Activated T-helper 9 cell treated with anti-CD3 and anti-CD28 coated beads, Interleukin-2, amount 50 U/mL, for 16 hours (primary cell): Measurements from ENCODE around the gene GJD4.

Experiments
- DNase-seq: peaks from one replicate; pipeline ENCODE4 v3.0.0-alpha.2; 2020; ENCODE audit warnings: low read depth

The GJD4 gene, protein sequence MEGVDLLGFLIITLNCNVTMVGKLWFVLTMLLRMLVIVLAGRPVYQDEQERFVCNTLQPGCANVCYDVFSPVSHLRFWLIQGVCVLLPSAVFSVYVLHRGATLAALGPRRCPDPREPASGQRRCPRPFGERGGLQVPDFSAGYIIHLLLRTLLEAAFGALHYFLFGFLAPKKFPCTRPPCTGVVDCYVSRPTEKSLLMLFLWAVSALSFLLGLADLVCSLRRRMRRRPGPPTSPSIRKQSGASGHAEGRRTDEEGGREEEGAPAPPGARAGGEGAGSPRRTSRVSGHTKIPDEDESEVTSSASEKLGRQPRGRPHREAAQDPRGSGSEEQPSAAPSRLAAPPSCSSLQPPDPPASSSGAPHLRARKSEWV

DNA sequence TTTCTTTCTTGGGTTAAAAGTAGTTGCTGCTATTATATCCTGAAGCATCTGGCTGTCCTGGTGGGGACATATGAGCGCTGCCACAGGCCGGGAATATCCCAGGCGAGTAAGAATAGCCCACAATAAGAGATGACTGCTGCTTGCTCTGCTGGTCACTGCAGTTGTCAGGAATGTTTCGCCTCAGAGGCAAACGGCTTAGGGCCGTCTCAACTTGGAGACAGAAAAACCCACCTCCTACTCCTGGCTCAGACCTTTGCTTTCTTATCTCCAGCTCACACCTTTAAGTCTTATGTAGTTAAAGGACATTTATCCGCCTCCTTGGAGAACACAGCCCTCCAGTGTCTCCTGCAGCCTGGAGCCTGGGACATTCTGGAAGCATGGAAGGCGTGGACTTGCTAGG is at the start of gene GJD4:
GJD4 (plus strand) TSS at position 151 of the 400 bp plus-strand sequence; CDS start at position 378, 227 bp downstream.
- no peak for DNase-seq

DNA sequence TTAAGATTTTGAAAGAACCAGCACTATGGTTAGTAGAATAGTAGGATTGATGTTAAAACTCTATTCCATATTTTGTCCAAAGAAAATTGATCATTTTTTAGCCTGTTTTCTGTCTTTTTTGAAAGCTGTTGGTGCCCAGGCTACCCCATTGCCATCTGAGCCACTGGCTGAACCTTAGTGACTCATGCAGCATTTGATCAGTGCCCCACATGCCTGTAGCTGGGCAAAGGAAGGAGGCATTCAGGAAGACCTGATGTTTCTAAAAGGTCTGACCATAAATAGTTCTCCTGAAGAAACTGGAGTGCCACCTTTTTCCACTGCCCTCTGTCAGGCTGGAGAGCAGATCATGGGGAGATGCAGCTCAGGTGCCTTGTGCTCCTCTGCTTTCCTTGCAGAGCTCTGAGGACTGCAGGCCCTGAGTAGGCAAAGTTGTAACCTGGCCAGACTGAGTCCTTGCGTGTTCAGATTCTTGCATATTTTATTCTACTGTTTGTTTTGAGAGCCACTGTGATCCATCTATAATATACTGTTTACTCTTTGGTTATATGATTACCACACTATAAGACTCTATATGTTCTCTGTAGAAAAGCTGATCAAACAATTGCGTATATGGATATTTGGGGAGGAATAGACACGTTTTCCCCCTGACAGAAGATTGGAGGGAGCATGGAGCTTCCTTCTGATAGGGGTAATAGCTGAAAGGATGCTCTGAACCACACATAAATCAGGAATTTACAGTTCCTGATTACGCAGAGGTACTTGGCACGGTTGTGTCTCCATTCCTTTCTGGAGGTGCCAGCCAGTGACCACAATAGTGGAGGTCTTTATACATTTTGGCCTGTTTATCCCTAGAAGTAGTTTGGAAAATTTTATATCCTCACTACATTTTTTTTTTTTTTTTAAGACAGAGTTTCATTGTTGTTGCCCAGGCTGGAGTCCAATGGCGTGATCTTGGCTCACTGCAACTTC is 48.9 kb upstream of the GJD4 start:
- no peak for DNase-seq

DNA sequence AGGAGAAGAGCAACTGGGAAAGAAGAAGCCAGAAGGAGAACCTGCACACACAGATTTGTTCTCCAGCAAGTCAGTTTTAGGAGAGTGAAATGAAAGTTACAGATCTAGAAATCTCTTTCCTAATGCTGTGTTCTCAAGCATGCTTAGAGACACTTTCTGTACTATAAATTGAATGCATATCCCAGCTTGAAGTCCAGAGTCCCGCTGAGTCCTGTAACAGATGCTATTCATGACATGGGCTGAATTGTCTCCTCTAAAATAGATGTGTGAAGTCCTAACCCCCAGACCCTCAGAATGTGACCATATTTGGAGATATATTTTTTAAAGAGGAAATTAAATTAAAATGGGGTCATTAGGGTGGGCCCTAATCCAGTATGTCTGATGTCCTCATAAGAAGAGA is 46.9 kb upstream of the GJD4 start:
- no peak for DNase-seq

DNA sequence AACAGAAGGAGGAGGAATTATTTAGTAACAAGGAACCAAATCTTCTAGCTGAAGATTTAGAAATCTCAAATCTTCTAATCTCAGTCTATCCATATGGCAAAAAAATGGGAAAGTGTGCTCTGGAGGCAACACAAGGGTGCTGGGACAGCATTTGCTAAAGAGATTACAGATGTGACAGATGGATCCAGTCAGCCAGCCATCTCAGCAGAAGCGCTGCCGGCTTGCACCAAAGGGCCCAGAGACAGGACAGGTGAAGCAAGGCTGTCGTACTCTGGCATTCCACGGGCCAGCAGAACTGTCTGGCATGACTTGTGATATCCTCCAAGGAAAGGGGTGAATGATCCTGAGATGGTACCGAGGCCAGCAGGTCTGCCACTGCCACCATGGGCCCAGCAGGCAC is 45.7 kb upstream of the GJD4 start:
- no peak for DNase-seq

DNA sequence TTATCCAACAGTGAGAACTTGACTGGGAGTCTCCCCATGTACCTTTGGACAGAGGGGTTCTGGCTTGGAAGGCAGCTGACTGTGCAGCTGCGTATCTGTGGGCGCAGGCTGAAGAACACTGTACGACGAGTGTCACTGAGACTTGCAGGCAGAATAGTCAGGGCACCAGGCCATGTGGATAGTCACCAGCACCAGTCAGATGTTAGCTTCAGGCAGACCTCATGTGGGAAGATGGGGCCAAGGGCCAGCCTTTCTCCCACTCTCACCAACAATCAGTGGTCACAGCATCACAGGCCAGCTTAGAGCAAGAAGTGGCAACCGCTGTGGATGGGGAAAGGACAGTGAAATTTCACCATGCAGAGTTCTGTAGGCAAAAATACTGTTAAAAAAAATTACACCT is 43.4 kb upstream of the GJD4 start:
- no peak for DNase-seq

DNA sequence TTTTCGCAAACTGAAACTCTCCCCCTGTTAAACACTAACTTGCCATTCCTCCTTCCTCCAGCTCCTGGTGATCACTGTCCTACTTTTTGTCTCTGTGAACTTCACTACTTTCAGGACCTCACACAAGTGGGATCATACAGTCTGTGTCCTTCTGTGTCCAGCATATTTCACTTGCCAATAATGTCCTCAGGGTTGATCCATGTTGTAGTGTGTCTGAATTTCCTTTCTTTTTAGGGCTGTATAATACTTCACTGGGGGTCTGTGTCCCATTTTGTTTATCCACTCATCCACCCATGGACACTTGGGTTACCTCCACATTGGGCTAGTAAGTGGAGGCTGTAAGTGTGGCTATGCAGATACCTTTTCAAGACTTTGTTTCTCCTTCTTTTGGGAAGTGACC is 42.7 kb upstream of the GJD4 start:
- DNase-seq, result no peak

DNA sequence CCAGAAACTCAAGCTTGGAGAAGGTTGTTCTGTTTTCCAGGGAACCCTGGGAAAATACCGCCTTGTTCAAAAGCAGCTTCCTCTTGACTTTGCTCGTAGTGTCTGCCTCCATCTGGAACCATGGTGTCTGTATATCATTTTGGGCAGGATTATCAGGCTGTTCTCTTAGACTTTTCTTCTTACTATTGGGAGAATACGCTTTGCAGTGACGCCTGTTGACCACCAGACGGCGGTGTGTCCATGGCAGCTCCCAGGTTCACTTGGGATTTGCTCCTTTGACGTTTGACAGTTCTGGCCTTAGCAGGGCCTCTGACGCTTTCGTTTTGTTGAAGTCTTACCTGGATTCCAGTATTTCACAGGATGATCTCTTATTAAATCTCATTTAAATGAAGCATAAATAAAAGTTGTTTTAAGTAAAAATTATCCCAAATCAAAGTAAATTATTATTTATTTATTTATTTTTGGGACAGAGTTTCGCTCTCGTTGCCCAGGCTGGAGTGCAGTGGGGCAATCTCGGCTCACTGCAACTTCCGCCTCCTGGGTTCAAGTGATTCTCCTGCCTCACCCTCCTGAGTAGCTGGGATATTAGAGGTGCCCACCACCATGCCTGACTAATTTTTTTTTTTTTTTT is 41.8 kb upstream of the GJD4 start:
- peak; percentile 9 for DNase-seq

DNA sequence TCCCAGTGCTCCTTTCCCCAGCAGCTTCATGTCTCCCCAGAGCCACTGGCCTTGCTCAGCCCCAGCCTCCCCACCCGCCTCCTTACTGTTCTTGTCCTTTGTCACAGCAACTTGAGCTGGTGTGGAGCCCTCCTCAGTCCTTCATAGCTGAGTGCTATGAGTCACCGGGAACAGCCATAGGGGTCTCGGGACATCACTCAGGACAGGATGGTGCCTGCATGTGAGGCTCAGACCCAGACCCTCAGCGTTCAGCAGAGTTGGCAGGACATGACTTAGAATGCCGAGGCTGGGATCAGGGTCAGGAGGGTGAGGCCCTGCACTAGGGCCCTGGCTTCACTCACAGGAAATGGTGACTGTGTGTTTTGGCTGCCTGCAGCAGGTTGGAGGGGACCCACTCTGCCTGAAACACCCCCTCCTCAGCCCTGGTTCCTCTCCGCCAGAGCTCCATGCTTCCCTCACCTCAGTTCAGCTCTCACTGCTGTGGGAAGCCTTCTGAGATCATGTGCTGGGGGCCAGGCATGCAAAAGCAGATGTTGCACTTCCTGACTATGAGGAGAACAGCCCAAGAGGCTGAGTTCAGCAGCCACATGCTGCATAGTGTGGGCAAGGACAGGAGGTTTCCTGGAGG is 40.7 kb upstream of the GJD4 start:
- DNase-seq, result no peak

DNA sequence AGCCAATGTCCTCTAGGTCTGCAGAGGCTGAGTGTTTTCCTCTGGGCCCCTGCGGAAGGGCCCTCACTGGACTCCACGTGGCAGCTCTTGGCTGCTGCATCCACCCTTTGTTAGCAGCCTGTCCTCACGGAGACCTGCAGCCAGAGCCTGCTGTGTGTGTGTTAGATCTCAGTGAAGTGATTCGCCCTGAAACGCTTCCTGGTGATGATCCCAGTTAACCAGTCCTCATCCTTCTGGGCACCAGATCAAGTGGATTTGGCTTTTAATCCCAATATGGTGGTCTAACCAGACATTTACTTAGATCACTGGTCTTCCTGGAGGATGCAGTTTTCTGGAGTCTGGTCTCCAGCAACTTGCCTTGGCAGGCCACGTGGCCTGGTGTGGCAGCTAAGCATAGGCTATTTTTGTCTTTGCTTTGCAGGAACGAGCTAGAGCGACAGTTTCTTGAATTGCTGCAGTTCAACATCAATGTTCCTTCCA is 39.5 kb upstream of the GJD4 start:
- no peak for DNase-seq

DNA sequence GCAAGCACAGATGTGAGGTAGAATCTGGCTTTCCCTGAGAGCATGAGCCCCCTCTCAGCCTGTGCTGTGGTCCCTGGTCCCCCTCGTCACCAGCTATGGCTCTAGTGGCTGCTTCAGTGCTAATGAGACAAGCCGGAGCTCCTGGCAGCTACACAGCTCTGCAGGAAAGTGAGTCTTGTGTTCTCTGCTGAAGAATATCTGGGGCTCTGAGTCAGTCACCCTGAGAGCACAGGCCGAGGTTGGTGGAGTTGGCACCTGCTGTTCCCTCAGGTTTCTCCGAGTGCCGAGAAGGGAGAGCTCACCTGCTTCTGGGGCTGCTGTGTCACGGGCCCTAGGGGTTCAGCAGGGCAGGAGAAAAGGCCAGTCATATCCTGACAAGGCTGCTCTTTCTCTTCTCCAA is 37.2 kb upstream of the GJD4 start:
- no peak for DNase-seq

DNA sequence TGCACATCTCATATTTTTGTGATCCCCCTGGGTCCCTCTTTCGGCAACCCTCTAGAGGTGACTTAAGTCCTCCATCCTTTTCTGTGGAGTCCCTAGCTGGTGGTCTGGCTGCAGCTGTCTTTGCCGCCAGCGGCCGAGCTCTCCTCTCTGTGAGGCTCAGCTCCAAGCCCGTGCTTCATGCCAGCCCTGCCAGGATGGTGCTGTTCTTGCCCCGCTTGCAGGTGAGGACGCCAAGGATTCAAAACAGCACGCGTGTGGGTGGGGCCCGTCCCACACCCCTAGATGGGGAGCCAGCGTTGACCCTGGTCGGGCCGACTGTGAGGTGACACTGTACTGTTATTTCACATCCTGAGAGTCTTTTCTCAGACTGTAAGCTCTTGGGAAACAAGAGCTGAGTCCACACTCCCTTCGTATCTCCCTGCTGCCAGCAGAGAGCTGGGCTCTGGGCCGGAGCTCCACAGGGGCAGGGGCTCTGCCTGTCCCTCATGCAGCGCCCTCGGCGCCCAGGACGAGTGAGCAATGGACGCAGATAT is 36.6 kb upstream of the GJD4 start:
- DNase-seq, result no peak

DNA sequence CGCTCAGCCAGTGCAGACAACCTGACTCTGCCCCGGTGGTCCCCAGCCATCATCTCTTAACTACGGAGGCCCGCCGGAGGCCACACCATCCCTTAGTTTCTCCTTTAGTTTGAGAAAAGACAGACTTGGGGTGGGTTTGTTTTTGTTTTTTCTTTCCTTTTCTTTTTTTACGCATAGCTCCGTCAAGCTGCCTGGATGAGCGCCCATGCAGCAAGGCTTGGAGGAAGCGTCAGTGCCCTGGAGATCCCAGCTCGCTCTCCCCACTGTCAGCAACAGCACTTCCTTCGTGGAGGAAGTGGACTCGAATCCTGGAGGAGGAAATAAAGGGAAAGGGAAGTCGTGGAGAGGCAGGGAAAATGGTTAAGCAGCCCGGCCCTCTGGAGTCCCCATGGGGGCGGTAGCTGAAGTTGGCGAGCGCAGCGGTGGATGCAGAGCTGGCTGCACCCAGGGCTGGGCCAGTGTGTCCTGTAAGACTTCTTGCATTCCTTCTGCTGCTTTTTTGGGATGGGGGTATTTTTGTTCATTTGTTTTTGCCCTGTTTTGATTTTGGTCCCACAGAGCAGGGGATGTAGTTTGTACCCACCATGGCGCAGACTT is 35.9 kb upstream of the GJD4 start:
- no peak for DNase-seq

DNA sequence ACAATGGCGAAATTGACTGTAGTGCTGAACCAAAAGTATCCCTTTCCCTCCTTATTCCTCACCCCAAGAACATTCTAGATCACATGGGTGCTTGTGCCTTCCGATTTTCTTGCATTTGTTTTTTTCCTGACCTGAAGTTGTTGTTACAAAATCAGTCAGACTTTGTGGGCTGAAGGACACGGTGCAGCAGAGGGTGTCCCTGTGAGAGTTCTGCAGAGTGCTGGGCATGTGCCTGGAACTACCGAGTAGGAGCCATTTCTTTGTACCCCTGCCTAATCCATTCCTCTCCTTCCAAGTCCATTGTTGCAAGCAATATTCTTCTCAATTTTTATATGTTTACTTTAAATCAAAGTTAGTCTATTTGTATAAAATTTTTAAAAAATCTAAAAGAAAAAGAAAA is 35.3 kb upstream of the GJD4 start:
- no peak for DNase-seq

DNA sequence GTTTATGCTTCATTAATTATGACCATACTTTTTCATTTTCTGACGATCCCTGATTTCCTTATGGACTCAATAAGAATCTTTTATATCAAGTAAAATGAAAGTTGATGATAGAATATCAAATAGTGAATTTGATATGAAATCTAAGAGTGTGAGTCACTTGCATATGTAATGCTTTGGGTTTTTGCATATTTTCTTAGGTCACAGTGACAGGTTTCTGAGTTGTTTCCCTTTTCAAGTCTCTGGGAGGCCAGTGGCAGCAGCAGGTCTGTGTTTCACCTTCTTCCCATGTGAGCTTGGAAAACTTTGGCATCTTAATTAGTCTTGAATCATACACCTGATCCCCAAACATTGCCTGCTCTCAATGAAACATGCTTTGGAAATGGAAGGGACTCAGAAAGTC is 34.7 kb upstream of the GJD4 start:
- no peak for DNase-seq

DNA sequence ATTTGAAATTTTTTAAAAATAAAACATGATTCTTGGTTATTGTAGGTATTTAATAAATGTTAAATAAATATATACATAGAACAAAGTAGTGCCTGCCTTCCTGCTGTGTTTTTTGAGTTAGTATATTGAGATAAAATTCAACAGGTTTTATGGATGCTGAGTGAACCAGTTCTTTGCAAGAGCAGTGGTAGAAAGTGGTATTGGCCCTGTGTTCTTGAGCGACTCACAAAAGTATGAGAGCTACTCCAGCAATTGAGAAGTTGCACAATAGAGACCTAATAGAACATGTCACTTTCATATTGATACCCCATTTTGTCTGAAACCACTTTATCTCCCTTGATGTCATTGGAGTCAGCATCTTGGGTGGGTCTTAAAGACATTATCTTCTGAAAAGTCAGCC is 32.6 kb upstream of the GJD4 start:
- no peak for DNase-seq

DNA sequence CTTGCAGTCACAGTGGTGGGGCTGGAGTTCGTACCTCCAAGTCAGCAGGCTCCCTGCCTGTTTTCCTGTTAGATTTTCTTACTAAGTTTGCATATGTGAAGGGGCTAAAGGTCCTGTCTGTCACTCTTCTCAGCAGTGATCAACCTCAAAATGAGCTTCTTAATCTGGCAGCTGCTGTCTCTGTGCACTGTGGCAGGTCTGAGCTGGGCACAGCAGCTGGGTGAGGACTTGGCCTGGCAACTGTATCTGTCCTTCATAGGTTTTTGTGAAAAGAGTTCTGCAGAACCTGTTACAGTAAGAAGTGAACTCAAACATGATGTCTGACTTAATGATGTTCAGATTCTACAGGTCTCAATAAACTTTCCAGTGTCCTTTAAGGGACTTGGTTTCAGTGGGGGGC is 31.3 kb upstream of the GJD4 start:
- no peak for DNase-seq

DNA sequence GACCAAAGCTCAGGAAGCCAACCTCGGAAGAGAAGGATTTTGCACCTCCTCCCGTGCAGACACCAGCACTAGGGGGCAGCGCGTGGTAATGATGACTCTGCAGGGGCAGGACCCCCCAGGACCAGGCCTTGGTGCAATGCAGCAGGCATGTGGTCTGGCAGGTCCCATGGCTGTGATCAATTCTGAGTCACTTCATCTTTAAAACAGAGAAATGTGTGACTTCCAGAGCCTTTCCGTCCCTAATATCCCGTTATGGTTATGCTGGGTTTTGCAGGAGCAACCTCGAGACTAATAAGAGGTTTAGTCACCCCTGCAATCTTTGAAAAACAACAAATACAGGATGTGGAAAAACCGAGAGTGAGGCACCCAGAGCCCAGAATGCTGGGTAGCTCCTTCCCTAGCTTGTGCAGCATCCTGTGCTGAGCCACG is 30.2 kb upstream of the GJD4 start:
- DNase-seq, result no peak

DNA sequence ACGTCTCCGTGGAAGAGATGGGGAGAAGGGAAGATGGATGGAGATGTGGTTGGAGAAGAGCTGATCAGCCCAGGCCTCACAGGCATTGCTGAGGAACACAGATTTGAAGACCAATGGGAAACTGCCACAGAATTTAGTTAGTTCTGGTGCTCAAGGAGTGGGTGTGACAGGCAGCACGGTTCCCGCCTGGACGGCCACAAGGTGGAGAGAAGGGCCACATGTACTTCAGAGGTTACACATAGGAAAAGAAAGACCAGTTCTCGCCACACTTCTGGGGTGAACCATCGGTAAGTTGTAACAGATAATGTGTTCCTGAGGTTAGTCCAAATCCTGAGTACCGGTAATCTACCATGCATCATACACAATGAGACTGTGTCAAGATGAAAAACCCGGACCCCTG is 29.5 kb upstream of the GJD4 start:
- DNase-seq, result no peak

DNA sequence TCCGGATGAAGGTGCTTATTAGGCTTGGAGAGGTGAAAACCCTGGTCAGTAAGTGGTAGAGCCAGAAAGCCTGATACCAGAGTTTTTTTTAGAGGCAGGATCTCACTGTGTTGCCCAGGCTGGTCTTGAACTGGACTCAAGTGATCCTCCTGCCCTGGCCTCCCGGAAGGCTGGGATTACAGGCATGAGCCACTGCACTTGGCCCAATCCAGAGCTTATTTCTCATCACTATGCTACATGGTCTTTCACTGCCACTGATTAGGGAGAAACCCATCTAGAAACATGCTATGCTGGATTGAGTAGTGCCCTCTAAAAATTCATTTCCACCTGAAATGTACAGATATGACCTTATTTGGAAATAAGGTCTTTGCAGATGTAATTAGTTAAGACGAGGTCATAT is 28.4 kb upstream of the GJD4 start:
- no peak for DNase-seq

DNA sequence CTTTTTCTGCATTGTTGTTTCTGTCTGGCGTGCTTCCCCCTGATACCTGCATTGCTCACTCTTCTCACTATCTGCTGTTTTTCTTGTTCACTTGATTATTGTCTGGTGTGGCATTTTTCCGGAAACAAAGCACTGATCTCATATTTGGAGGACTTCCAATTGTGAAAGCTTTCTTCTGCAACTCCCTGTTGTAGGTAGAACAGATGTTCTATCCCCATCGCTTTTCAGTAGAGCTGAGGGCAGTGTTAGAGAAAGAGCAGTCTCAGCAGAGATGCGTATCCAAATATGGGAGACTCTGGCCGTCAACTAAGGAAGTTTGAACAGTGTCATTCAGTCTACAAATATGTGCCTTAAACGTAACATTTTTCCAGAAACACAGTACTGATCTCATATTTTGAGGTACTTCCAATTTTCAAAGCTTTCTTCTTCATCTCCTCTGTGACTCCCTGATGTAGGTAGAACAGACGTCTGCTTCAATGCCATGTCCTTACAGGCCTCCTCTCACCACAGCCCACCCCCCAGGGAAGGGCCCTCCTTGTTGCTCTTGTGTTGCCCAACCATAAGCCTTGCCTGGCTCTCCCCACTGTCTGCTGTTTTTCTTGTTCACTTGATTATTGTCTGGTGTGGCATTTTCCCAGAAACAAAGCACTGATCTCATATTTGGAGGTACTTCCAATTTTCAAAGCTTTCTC is 27.1 kb upstream of the GJD4 start:
- DNase-seq, result no peak

DNA sequence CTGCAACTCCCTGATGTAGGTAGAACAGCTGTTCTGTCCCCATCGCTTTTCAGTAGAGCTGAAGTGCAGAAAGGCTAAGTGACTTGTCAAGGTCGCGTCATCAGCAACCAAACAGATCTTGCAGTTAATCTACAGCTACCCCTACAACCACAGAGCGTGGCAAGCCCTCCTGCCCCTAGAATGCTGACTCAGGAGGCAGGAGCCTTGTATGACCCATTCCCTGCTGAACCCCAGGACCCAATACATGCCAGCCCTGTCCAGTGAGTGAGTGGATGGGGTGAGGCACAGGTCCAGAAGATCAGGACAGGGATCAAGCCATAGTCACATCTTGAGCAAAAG is 26.6 kb upstream of the GJD4 start:
- no peak for DNase-seq
